Muscle layer of colon (tissue), 2 donors: ENCODE measurements around the gene MTHFSD.

Source experiments
- H3K27ac ChIP-seq: one replicate; pipeline ENCODE4 v1.7.0; 2013; ENCODE audit warnings: low read depth, mild to moderate bottlenecking, low read length, moderate library complexity
- H3K27me3 ChIP-seq, 2 donors: one replicate each; pipeline ENCODE4 v1.7.0; 2013; ENCODE audit warnings: low read length in 2 of 2, mild to moderate bottlenecking in 2 of 2; ENCODE audit not compliant: insufficient read depth in 2 of 2, control insufficient read depth in 1 of 2
- H3K36me3 ChIP-seq: one replicate; pipeline ENCODE4 v1.7.0; 2013; ENCODE audit warnings: mild to moderate bottlenecking, low read length; ENCODE audit not compliant: insufficient read depth
- H3K4me1 ChIP-seq: one replicate; pipeline ENCODE4 v1.7.0; 2013; ENCODE audit warnings: mild to moderate bottlenecking, low read length; ENCODE audit not compliant: insufficient read depth
- H3K4me3 ChIP-seq, 2 donors: one replicate each; pipeline ENCODE4 v1.7.0; 2013; ENCODE audit warnings: low read length in 2 of 2, low read depth in 1 of 2, mild to moderate bottlenecking in 1 of 2, moderate library complexity in 1 of 2
- H3K9ac ChIP-seq: one replicate; pipeline ENCODE4 v1.7.0; 2013; ENCODE audit warnings: low read length
- H3K9me3 ChIP-seq: one replicate; pipeline ENCODE4 v1.7.0; 2013; ENCODE audit warnings: mild to moderate bottlenecking, low read length
- donor health status: abdominal sarcoma.
- donor health status: Adenocarcinoma of cecum.

The MTHFSD gene

GRCh38 chr16:86566966-86567700 lies 12.1 kb upstream of the MTHFSD start:
- no peaks in the 10 kb centered on the region for H3K36me3 ChIP-seq
- H3K27ac ChIP-seq: no peak overlapping the region
- peaks cover 10% of the 10 kb centered on the region for H3K4me1 ChIP-seq
- H3K9me3 ChIP-seq: no peaks in the 10 kb centered on the region
- no peak overlapping the region for H3K9ac ChIP-seq
- H3K4me3 ChIP-seq: no peak overlapping the region
- H3K27me3 ChIP-seq: peaks cover 63 to 74% of the 10 kb centered on the region in 2 donors

GRCh38 chr16:86566601-86566965 lies 11.5 kb upstream of the MTHFSD start, which contains the start of gene FOXC2:
TSS of gene FOXC2 (plus strand) at chr16:86566829. CDS start at chr16:86567336, 507 bp downstream.
- Histone ChIP-seq H3K4me1 (peaks cover 10% of the 10 kb centered on the region), H3K9ac (no peak within 1 kb of the TSS), H3K27me3 (peaks cover 60 to 68% of the 10 kb centered on the region in 2 donors), H3K27ac (no peak within 1 kb of the TSS), H3K36me3 (no peaks in the 10 kb centered on the region), H3K4me3 (no peak within 1 kb of the TSS), H3K9me3 (no peaks in the 10 kb centered on the region)

- Histone ChIP-seq H3K4me3 (no peak overlapping the region), H3K27me3 (peaks cover 53 to 61% of the 10 kb centered on the region in 2 donors), H3K4me1 (peaks cover 10% of the 10 kb centered on the region), H3K27ac (no peak overlapping the region), H3K36me3 (no peaks in the 10 kb centered on the region), H3K9ac (no peak overlapping the region), H3K9me3 (no peaks in the 10 kb centered on the region)
These were observed 10.8 kb upstream of the MTHFSD start for GRCh38 chr16:86565644-86566511.

GRCh38 chr16:86565181-86565631 lies 10.2 kb upstream of the MTHFSD start:
- Histone ChIP-seq H3K36me3 (no peaks in the 10 kb centered on the region), H3K27me3 (peaks cover 48 to 55% of the 10 kb centered on the region in 2 donors), H3K9me3 (no peaks in the 10 kb centered on the region), H3K4me3 (no peak overlapping the region), H3K9ac (no peak overlapping the region), H3K27ac (no peak overlapping the region), H3K4me1 (peaks cover 10% of the 10 kb centered on the region)

GRCh38 chr16:86563469-86564345 lies 8.7 kb upstream of the MTHFSD start:
- H3K27ac ChIP-seq: no peak overlapping the region
- no peaks in the 10 kb centered on the region for H3K9me3 ChIP-seq
- peaks cover 34 to 41% of the 10 kb centered on the region in 2 donors for H3K27me3 ChIP-seq
- H3K9ac ChIP-seq: no peak overlapping the region
- peaks cover 10% of the 10 kb centered on the region for H3K4me1 ChIP-seq
- no peak overlapping the region for H3K4me3 ChIP-seq
- no peaks in the 10 kb centered on the region for H3K36me3 ChIP-seq

GRCh38 chr16:86562356-86562755 lies 7.3 kb upstream of the MTHFSD start:
- no peaks in the 10 kb centered on the region for H3K9me3 ChIP-seq
- H3K4me1 ChIP-seq: peaks cover 10% of the 10 kb centered on the region
- no peak overlapping the region for H3K27ac ChIP-seq
- H3K36me3 ChIP-seq: no peaks in the 10 kb centered on the region
- no peak overlapping the region for H3K4me3 ChIP-seq
- H3K27me3 ChIP-seq: peaks cover 29 to 31% of the 10 kb centered on the region in 2 donors
- no peak overlapping the region for H3K9ac ChIP-seq

- no peak overlapping the region for H3K27ac ChIP-seq
- no peaks in the 10 kb centered on the region for H3K36me3 ChIP-seq
- H3K9ac ChIP-seq: no peak overlapping the region
- H3K27me3 ChIP-seq: peaks cover 11 to 12% of the 10 kb centered on the region in 2 donors
- H3K4me1 ChIP-seq: peaks cover 15% of the 10 kb centered on the region
- H3K9me3 ChIP-seq: no peaks in the 10 kb centered on the region
- no peak overlapping the region for H3K4me3 ChIP-seq
These were observed 4.8 kb upstream of the MTHFSD start for GRCh38 chr16:86559802-86560305.

- Histone ChIP-seq H3K4me3 (no peak overlapping the region), H3K4me1 (peaks cover 12% of the 10 kb centered on the region), H3K27me3 (no peaks in the 10 kb centered on the region), H3K27ac (no peak overlapping the region), H3K9ac (no peak overlapping the region), H3K36me3 (no peaks in the 10 kb centered on the region), H3K9me3 (no peaks in the 10 kb centered on the region)
These were observed 3.5 kb upstream of the MTHFSD start for GRCh38 chr16:86558355-86559193.

- Histone ChIP-seq H3K27ac (no peak overlapping the region), H3K27me3 (no peaks in the 10 kb centered on the region), H3K4me3 (no peak overlapping the region), H3K9me3 (no peaks in the 10 kb centered on the region), H3K9ac (no peak overlapping the region), H3K36me3 (no peaks in the 10 kb centered on the region), H3K4me1 (peaks cover 9% of the 10 kb centered on the region)
These were observed 2.6 kb upstream of the MTHFSD start for GRCh38 chr16:86557587-86557986.

- no peaks in the 10 kb centered on the region for H3K27me3 ChIP-seq
- no peak overlapping the region for H3K27ac ChIP-seq
- peaks cover 5% of the 10 kb centered on the region for H3K36me3 ChIP-seq
- no peak overlapping the region for H3K9ac ChIP-seq
- no peak overlapping the region for H3K4me3 ChIP-seq
- peaks cover 9% of the 10 kb centered on the region for H3K4me1 ChIP-seq
- no peaks in the 10 kb centered on the region for H3K9me3 ChIP-seq
These were observed 1.5 kb upstream of the MTHFSD start for GRCh38 chr16:86556576-86556975.
